CD14-positive monocyte (primary cell): Measurements from ENCODE around the gene DRD5. TPM values are rescaled to one million over a fixed set of nuclear protein-coding genes. Genes with fewer than 3 reads are reported as not detected.
"Not testable (repeated sequence)": the region's sequence is repeated elsewhere in the genome, so short reads cannot be mapped to it uniquely, and the experiment has no call there.

Experiments used
- DNase-seq, 3 donors: peaks; one replicate each; pipeline ENCODE4 v3.0.0-alpha.2; 2011 to 2022
- H2AFZ ChIP-seq: 2 replicates; pipeline ENCODE4 v1.6.0; 2012; ENCODE audit warnings: mild to moderate bottlenecking, low read depth, low read length, inconsistent platforms; ENCODE audit not compliant: insufficient read depth, poor library complexity, severe bottlenecking
- H3K27ac ChIP-seq, 2 donors: 1 replicate in 1 of 2; 2 replicates in 1 of 2; pipeline ENCODE4 v1.5.1; 2012 to 2013; ENCODE audit warnings: low read length in 2 of 2, control low read depth in 1 of 2, inconsistent platforms in 1 of 2, low read depth in 1 of 2, mild to moderate bottlenecking in 1 of 2
- H3K27me3 ChIP-seq, 2 donors: one replicate each; pipeline versions ENCODE4 v1.6.0 to v1.6.1; 2011 to 2013; ENCODE audit warnings: low read length in 2 of 2; ENCODE audit not compliant: control insufficient read depth in 2 of 2, insufficient read depth in 2 of 2
- H3K36me3 ChIP-seq, 2 donors: replicated peaks in 1 of 2; 1 replicate in 1 of 2; 2 replicates in 1 of 2; pipeline versions ENCODE4 v1.5.1 to v1.6.1; 2012 to 2013; ENCODE audit warnings: low read length in 2 of 2, control low read depth in 1 of 2, inconsistent platforms in 1 of 2, mild to moderate bottlenecking in 1 of 2; ENCODE audit not compliant: insufficient read depth in 2 of 2, control insufficient read depth in 1 of 2
- H3K4me1 ChIP-seq, 2 donors: 1 replicate in 1 of 2; 2 replicates in 1 of 2; pipeline versions ENCODE4 v1.5.1 to v1.6.1; 2012 to 2013; ENCODE audit warnings: low read length in 2 of 2, control low read depth in 1 of 2, inconsistent platforms in 1 of 2, mild to moderate bottlenecking in 1 of 2, moderate library complexity in 1 of 2; ENCODE audit not compliant: insufficient read depth in 2 of 2, control insufficient read depth in 1 of 2
- H3K4me2 ChIP-seq: replicated peaks from 2 replicates; pipeline ENCODE3; 2012; ENCODE audit warnings: low read length, moderate library complexity, mild to moderate bottlenecking; ENCODE audit not compliant: poor library complexity, severe bottlenecking; ENCODE audit errors: extremely low read depth
- H3K4me3 ChIP-seq, 3 experiments: fragments of 200-600 bp in 1 of 3; sonication (generic) in 1 of 3; replicated peaks in 1 of 3; 1 replicate in 2 of 3; 2 replicates in 1 of 3; pipeline ENCODE4 v1.5.1; 2011 to 2013; ENCODE audit warnings: low read length in 3 of 3, mild to moderate bottlenecking in 3 of 3, control low read depth in 2 of 3, low read depth in 2 of 3, inconsistent platforms in 1 of 3, moderate library complexity in 1 of 3
- H3K79me2 ChIP-seq: 2 replicates; pipeline ENCODE4 v1.6.0; 2012; ENCODE audit warnings: mild to moderate bottlenecking, control low read depth, inconsistent platforms, low read length, moderate library complexity; ENCODE audit not compliant: insufficient read depth
- H3K9ac ChIP-seq: 2 replicates; pipeline ENCODE4 v1.6.0; 2017; ENCODE audit warnings: low read length, mild to moderate bottlenecking; ENCODE audit not compliant: insufficient read depth, poor library complexity, severe bottlenecking
- H3K9me3 ChIP-seq, 2 donors: replicated peaks in 1 of 2; 1 replicate in 1 of 2; 2 replicates in 1 of 2; pipeline versions ENCODE4 v1.5.1 to v1.6.1; 2012 to 2013; ENCODE audit warnings: low read length in 2 of 2, control low read depth in 1 of 2; ENCODE audit not compliant: control insufficient read depth in 1 of 2, insufficient read depth in 1 of 2
- H4K20me1 ChIP-seq: 2 replicates; pipeline ENCODE4 v1.6.0; 2012; ENCODE audit warnings: mild to moderate bottlenecking, low read length, control low read depth, moderate library complexity; ENCODE audit not compliant: insufficient read depth
- H3K27ac Mint-ChIP-seq, 7 donors: one replicate each; pipeline ENCODE4 v1.8.0; 2020; ENCODE audit warnings: mild to moderate bottlenecking in 7 of 7, mixed read lengths in 7 of 7, moderate library complexity in 6 of 7, inconsistent platforms in 2 of 7
- H3K27me3 Mint-ChIP-seq, 3 donors: one replicate each; pipeline ENCODE4 v1.8.0; 2021 to 2022; ENCODE audit warnings: low read depth in 3 of 3, mild to moderate bottlenecking in 3 of 3, mixed read lengths in 3 of 3, moderate library complexity in 3 of 3, inconsistent platforms in 1 of 3
- H3K36me3 Mint-ChIP-seq, 2 donors: one replicate each; pipeline ENCODE4 v1.8.0; 2020; ENCODE audit warnings: mixed read lengths in 2 of 2, inconsistent platforms in 1 of 2, mild to moderate bottlenecking in 1 of 2
- H3K4me1 Mint-ChIP-seq: one replicate; pipeline ENCODE4 v1.8.0; 2020; ENCODE audit warnings: mild to moderate bottlenecking, mixed read lengths
- H3K4me3 Mint-ChIP-seq, 2 donors: one replicate each; pipeline ENCODE4 v1.8.0; 2020; ENCODE audit warnings: mild to moderate bottlenecking in 2 of 2, mixed read lengths in 2 of 2, moderate library complexity in 1 of 2
- H3K9me3 Mint-ChIP-seq, 7 donors: one replicate each; pipeline ENCODE4 v1.8.0; 2020 to 2022; ENCODE audit warnings: mixed read lengths in 7 of 7, mild to moderate bottlenecking in 6 of 7, moderate library complexity in 6 of 7, inconsistent platforms in 2 of 7
- CTCF ChIP-seq: fragments of 200-600 bp; IDR thresholded peaks from one replicate; pipeline ENCODE4 v1.8.0; 2022; ENCODE audit warnings: antibody characterized with exemption, mild to moderate bottlenecking
- WGBS: methylation state at CpG from one replicate; pipeline ENCODE4 v1.1.5; 2013; ENCODE audit warnings: missing lambda C conversion rate; ENCODE audit not compliant: insufficient coverage; 5-methylcytosine and 5-hydroxymethylcytosine counted together
- intact Hi-C, 2 donors: fragments of 100-400 bp; cut with micrococcal nuclease; formaldehyde crosslinking; loops; one replicate each; pipeline versions ENCODE4 v1.15.0 to v1.15.1; 2023
- polyA plus RNA-seq, 3 donors: library from polyadenylated mRNA; depleted of rRNA in 1 of 3; unstranded in 2 of 3; stranded (reverse) in 1 of 3; fragments of 300-500 nt in 2 of 3; fragments of >200 nt in 1 of 3; fragmentation: Illumina TruSeq in 2 of 3; gene quantifications; 1 replicate in 2 of 3; 2 replicates in 1 of 3; pipeline ENCODE4 v1.2.3, GENCODE V29; 2012 to 2021

The DRD5 gene
- polyA plus RNA-seq, 3 donors = not detected

- Mint-ChIP-seq H3K27me3 (peaks cover 0 to 12% (median 11%) of the 10 kb centered on the region in 3 donors), H3K27ac (no peak overlapping the region), H3K4me1 (no peaks in the 10 kb centered on the region), H3K4me3 (no peak overlapping the region), H3K9me3 (peaks cover 0 to 7% (median 2%) of the 10 kb centered on the region in 7 donors), H3K36me3 (peaks cover 2 to 4% of the 10 kb centered on the region in 2 donors)
- Histone ChIP-seq H3K4me1 (no peaks in the 10 kb centered on the region), H3K4me2 (no peak overlapping the region), H3K36me3 (no peaks in the 10 kb centered on the region), H3K27me3 (peaks cover 0 to 3% of the 10 kb centered on the region in 2 donors), H3K79me2 (no peaks in the 10 kb centered on the region), H3K9me3 (no peaks in the 10 kb centered on the region), H3K27ac (no peak overlapping the region), H2AFZ (no peak overlapping the region), H3K9ac (no peak overlapping the region), H4K20me1 (no peaks in the 10 kb centered on the region), H3K4me3 (no peak overlapping the region)
- no peak for DNase-seq
- no CpG with 5 or more reads among the region's 3 CpGs for WGBS
- no peak for TF ChIP-seq CTCF
- intact Hi-C loops = no loop called here
These were observed 10.9 kb downstream of the DRD5 start for GRCh38 chr4:9792381-9792780.

- WGBS = no CpG with 5 or more reads among the region's 2 CpGs
- H3K27me3 ChIP-seq, H3K9me3 Mint-ChIP-seq, H3K4me3 Mint-ChIP-seq, H3K4me3 ChIP-seq, H3K36me3 Mint-ChIP-seq, H3K4me1 Mint-ChIP-seq, H3K9ac ChIP-seq, H3K36me3 ChIP-seq, H3K27me3 Mint-ChIP-seq, DNase-seq, H3K4me2 ChIP-seq, H3K27ac ChIP-seq, H3K79me2 ChIP-seq, H2AFZ ChIP-seq, H3K4me1 ChIP-seq, H3K27ac Mint-ChIP-seq, H3K9me3 ChIP-seq, H4K20me1 ChIP-seq, intact Hi-C loops: not testable (repeated sequence)
These were observed 15.2 kb downstream of the DRD5 start for GRCh38 chr4:9796641-9797040.
